Tibial artery (tissue), 4 donors: Measurements from ENCODE around the gene GSTM4.
"Not testable (repeated sequence)": the region's sequence is repeated elsewhere in the genome, so short reads cannot be mapped to it uniquely, and the experiment has no call there.

Experiments used
- DNase-seq, 2 donors: peaks; one replicate each; pipeline ENCODE4 v3.0.0-alpha.2; 2019
- H3K27ac ChIP-seq, 2 donors: fragments of 200-600 bp; sonication (generic) in 1 of 2; 1 replicate in 1 of 2; 2 replicates in 1 of 2; pipeline ENCODE4 v1.5.1; 2018 to 2019; ENCODE audit warnings: mild to moderate bottlenecking in 1 of 2
- H3K27me3 ChIP-seq, 2 donors: fragments of 200-600 bp; sonication (generic) in 1 of 2; one replicate each; pipeline versions ENCODE4 v1.5.1 to v1.6.0; 2016 to 2019
- H3K36me3 ChIP-seq, 3 donors: fragments of 200-600 bp; sonication (generic) in 2 of 3; one replicate each; pipeline ENCODE4 v1.5.1; 2016 to 2019; ENCODE audit warnings: mild to moderate bottlenecking in 2 of 3
- H3K4me1 ChIP-seq, 4 donors: fragments of 200-600 bp; sonication (generic) in 2 of 4; 1 replicate in 3 of 4; 2 replicates in 1 of 4; pipeline ENCODE4 v1.5.1; 2016 to 2019
- H3K4me3 ChIP-seq, 2 donors: fragments of 200-600 bp; sonication (generic) in 1 of 2; 1 replicate in 1 of 2; 2 replicates in 1 of 2; pipeline ENCODE4 v1.5.1; 2018 to 2019; ENCODE audit warnings: mild to moderate bottlenecking in 2 of 2
- H3K9me3 ChIP-seq, 3 donors: fragments of 200-600 bp; sonication (generic) in 1 of 3; one replicate each; pipeline ENCODE4 v1.5.1; 2016 to 2019
- CTCF ChIP-seq, 2 experiments: fragments of 200-600 bp in 1 of 2; fragments of 450-650 bp in 1 of 2; IDR thresholded peaks; one replicate each; pipeline ENCODE4 v1.5.1; 2017 to 2019; ENCODE audit warnings: antibody characterized with exemption in 2 of 2, mild to moderate bottlenecking in 1 of 2, moderate library complexity in 1 of 2
- intact Hi-C: fragments of 100-400 bp; cut with DNase I; formaldehyde crosslinking; loops from one replicate; pipeline ENCODE4 v1.15.0; 2023; ENCODE audit warnings: low total_unique reads

The GSTM4 gene

DNA sequence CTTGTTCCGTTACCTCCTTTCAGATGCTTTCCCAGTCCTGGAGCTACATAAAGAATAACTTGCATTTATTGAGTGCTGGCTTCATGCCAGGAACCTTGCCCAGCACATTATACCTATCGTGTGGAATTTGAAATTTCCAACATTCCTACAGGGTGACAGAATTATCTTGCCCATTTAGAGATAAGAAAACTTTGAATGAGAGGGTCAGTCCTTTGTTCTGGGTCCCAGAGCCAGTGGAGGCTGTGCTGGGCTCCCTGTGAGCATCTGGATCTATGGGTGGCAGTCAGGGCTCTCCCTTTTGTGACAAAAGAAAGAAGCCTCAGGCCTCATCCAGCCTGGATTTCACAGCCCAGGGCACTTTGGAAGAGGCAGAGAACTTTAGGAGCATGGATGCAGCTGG is 3.2 kb downstream of the GSTM4 start:
- Histone ChIP-seq H3K36me3 (peaks cover 6 to 49% (median 15%) of the 10 kb centered on the region in 3 donors), H3K4me3 (no peak overlapping the region), H3K4me1 (peaks cover 0 to 23% (median 13%) of the 10 kb centered on the region in 4 donors), H3K9me3 (no peaks in the 10 kb centered on the region), H3K27ac (no peak overlapping the region), H3K27me3 (no peaks in the 10 kb centered on the region)
- TF ChIP-seq CTCF (IDR thresholded peaks at IDR 0.05) = no peak
- DNase-seq = peak in 1 of 2 donors; percentile 21
- intact Hi-C loops = loop anchor here (10.0 kb wide), 1 partner anchor 266 kb away; no protein-coding TSS in a partner anchor

GRCh38 chr1:109659997-109660690 is 4.2 kb downstream of the GSTM4 start:
- DNase-seq = peak in 1 of 2 donors; percentile 53

DNA sequence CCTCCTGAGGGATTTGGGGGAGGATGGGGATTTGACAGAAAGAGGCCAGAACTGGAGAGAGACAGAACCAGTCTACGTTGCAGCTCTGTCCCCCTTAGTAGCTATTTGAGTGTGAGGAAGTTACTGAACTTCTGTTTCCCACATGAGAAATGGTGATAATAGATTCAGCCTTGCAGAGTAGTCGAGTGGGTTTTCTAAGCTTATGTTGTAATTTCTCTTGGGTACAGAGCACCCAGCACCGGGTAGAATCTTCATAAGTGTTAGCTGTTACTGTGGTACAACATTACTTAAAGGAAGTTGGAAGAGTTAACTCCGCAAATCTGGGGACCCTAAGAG is 4.8 kb downstream of the GSTM4 start:
- H3K27me3 ChIP-seq, H3K9me3 ChIP-seq, H3K27ac ChIP-seq, intact Hi-C loops, DNase-seq, H3K4me3 ChIP-seq: not testable (repeated sequence)
- Histone ChIP-seq H3K36me3 (peaks cover 6 to 49% (median 15%) of the 10 kb centered on the region in 3 donors), H3K4me1 (peaks cover 0 to 14% (median 6%) of the 10 kb centered on the region in 4 donors)

More at GRCh38 chr1:109659997-109660690, 4.2 kb downstream of the GSTM4 start:
- H3K4me3 ChIP-seq = no peak overlapping the region
- H3K4me1 ChIP-seq = peaks cover 0 to 19% (median 9%) of the 10 kb centered on the region in 4 donors
- no peak overlapping the region for H3K27ac ChIP-seq
- TF ChIP-seq CTCF (IDR thresholded peaks at IDR 0.05) = no peak
- H3K36me3 ChIP-seq = peaks cover 6 to 49% (median 15%) of the 10 kb centered on the region in 3 donors
- no peaks in the 10 kb centered on the region for H3K27me3 ChIP-seq
- no peaks in the 10 kb centered on the region for H3K9me3 ChIP-seq
- intact Hi-C loops = loop anchor here (10.0 kb wide), 1 partner anchor 265 kb away; no protein-coding TSS in a partner anchor

DNA sequence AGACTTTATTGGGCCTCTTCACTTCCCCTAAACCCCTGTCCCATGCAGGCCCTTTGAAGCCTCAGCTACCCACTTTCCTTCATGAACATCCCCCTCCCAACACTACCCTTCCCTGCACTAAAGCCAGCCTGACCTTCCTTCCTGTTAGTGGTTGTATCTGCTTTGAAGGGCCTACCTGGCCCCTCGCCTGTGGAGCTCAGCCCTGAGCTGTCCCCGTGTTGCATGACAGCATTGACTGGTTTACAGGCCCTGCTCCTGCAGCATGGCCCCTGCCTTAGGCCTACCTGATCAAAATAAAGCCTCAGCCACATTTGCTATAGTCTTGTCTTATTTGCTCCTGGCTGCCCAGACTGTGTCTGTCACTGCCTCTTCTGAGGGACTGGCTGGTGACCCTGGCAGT is 5.5 kb downstream of the GSTM4 start:
- TF ChIP-seq CTCF (IDR thresholded peaks at IDR 0.05) = no peak
- intact Hi-C loops = no loop called here
- Histone ChIP-seq H3K4me1 (peaks cover 0 to 12% (median 4%) of the 10 kb centered on the region in 4 donors), H3K36me3 (peaks cover 6 to 49% (median 15%) of the 10 kb centered on the region in 3 donors), H3K27ac (no peak overlapping the region), H3K9me3 (no peaks in the 10 kb centered on the region), H3K27me3 (no peaks in the 10 kb centered on the region), H3K4me3 (no peak overlapping the region)
- DNase-seq = peak in 1 of 2 donors; percentile 16

GRCh38 chr1:109664671-109665070 is 8.8 kb downstream of the GSTM4 start:
- intact Hi-C loops = no loop called here
- H3K9me3 ChIP-seq = no peaks in the 10 kb centered on the region
- peaks cover 0 to 16% (median 8%) of the 10 kb centered on the region in 4 donors for H3K4me1 ChIP-seq
- no peak overlapping the region for H3K27ac ChIP-seq
- no peak for DNase-seq
- peaks cover 0 to 27% (median 11%) of the 10 kb centered on the region in 3 donors for H3K36me3 ChIP-seq
- no peak overlapping the region for H3K4me3 ChIP-seq
- no peak for TF ChIP-seq CTCF (IDR thresholded peaks at IDR 0.05)
- H3K27me3 ChIP-seq = no peaks in the 10 kb centered on the region

DNA sequence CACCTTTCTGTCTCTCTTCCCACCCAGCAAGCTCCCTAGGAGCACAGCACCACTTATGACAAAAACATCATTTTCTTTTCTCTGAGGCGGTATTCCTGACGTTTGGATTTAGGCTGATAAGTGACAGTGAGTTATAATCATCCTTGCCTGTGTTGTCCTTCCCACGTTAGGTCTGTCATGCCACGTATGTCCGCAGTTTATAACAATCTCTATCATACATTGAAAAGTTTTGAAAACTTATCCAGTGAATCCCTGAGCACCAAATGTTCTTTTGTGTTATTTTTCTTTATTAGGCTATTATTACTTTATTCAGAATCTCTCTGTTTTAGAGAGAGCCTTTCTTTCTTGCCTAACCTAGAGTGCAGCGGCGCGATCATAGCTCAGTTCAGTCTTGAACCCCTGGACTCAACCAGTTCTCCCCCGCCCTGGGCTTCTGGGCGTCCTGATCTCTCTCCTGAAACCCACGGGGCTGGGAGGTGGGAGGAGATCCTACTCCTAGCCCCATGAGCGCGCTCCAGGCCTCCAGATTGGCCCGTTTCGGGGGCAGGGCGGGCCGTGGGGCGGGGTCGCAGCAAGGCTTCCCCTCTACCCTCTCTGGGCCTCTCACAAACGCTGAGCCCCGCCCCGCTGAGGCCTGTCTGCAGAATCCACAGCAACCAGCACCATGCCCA is 11.7 kb downstream of the GSTM4 start, which contains the start of gene GSTM2:
Gene GSTM2 (plus strand): TSS at position 606 of the 671 bp plus-strand sequence. CDS start 59 bp downstream, at position 665.
- Histone ChIP-seq H3K9me3 (no peaks in the 10 kb centered on the region), H3K4me1 (peaks cover 0 to 16% (median 8%) of the 10 kb centered on the region in 4 donors), H3K27me3 (no peaks in the 10 kb centered on the region), H3K4me3 (peak within 1 kb of the TSS; percentile 58 to 66), H3K27ac (peak within 1 kb of the TSS; percentile 44 to 69), H3K36me3 (peaks cover 0 to 13% (median 0%) of the 10 kb centered on the region in 3 donors)
- intact Hi-C loops = no loop called here
- peak; percentile 95 to 98 for DNase-seq
- no peak for TF ChIP-seq CTCF (IDR thresholded peaks at IDR 0.05)
